DMS79 (cell line): Measurements from ENCODE around the gene RNF148.
"Not testable (repeated sequence)": the region's sequence is repeated elsewhere in the genome, so short reads cannot be mapped to it uniquely, and the experiment has no call there.

ENCODE experiments used
- DNase-seq: peaks from one replicate; lab custom pipeline; 2025; lab: John Stamatoyannopoulos, UW

The RNF148 gene

GRCh38 chr7:122691569-122692235 is 11.0 kb downstream of the RNF148 start:
- DNase-seq: no peak

GRCh38 chr7:122689346-122690109 is 13.2 kb downstream of the RNF148 start:
- DNase-seq: no peak

- no peak for DNase-seq
These were observed 14.2 kb downstream of the RNF148 start for GRCh38 chr7:122688400-122688998.

- DNase-seq: no peak
These were observed 16.3 kb downstream of the RNF148 start for GRCh38 chr7:122686360-122686878.

GRCh38 chr7:122684504-122684903 is 18.2 kb downstream of the RNF148 start:
- no peak for DNase-seq

GRCh38 chr7:122682815-122683550 is 19.7 kb downstream of the RNF148 start:
- DNase-seq: no peak

- DNase-seq: not testable (repeated sequence)
These were observed 21.5 kb downstream of the RNF148 start for GRCh38 chr7:122681186-122681585.

- no peak for DNase-seq
These were observed 22.9 kb downstream of the RNF148 start for GRCh38 chr7:122679813-122680212.

- DNase-seq: not testable (repeated sequence)
These were observed 23.4 kb downstream of the RNF148 start for GRCh38 chr7:122679269-122679709.

- DNase-seq: no peak
These were observed 25.6 kb downstream of the RNF148 start for GRCh38 chr7:122677149-122677548.

GRCh38 chr7:122676466-122676865 is 26.3 kb downstream of the RNF148 start:
- no peak for DNase-seq

GRCh38 chr7:122675621-122676020 is 27.1 kb downstream of the RNF148 start:
- DNase-seq: no peak

- no peak for DNase-seq
These were observed 27.7 kb downstream of the RNF148 start for GRCh38 chr7:122675011-122675410.

- no peak for DNase-seq
These were observed 28.2 kb downstream of the RNF148 start for GRCh38 chr7:122674502-122674901.

GRCh38 chr7:122673951-122674350 is 28.8 kb downstream of the RNF148 start:
- no peak for DNase-seq

GRCh38 chr7:122672536-122672935 is 30.2 kb downstream of the RNF148 start:
- no peak for DNase-seq

GRCh38 chr7:122663733-122664132 is 39.0 kb downstream of the RNF148 start:
- no peak for DNase-seq

GRCh38 chr7:122658856-122659255 is 43.9 kb downstream of the RNF148 start:
- no peak for DNase-seq

GRCh38 chr7:122653685-122654084 is 49.0 kb downstream of the RNF148 start:
- DNase-seq: no peak

GRCh38 chr7:122652876-122653275 is 49.8 kb downstream of the RNF148 start:
- no peak for DNase-seq
